Activated T-cell treated with anti-CD3 and anti-CD28 coated beads for 1 hour (primary cell): ENCODE measurements around the gene RAI1.

Source experiments
- DNase-seq: peaks from one replicate; pipeline ENCODE4 v3.0.0-alpha.2; 2020; ENCODE audit warnings: low read depth

The RAI1 gene

GRCh38 chr17:17766077-17766743, 85.0 kb downstream of the RAI1 start:
- DNase-seq: no peak

- DNase-seq: no peak
These were observed 85.5 kb downstream of the RAI1 start for GRCh38 chr17:17766744-17767120.

GRCh38 chr17:17767154-17767869, 86.1 kb downstream of the RAI1 start:
- no peak for DNase-seq

- DNase-seq: no peak
These were observed 86.7 kb downstream of the RAI1 start for GRCh38 chr17:17767887-17768418.

- DNase-seq: no peak
These were observed 87.3 kb downstream of the RAI1 start for GRCh38 chr17:17768424-17769088.

GRCh38 chr17:17769869-17770631, 88.8 kb downstream of the RAI1 start:
- no peak for DNase-seq

GRCh38 chr17:17770632-17771044, 89.4 kb downstream of the RAI1 start:
- DNase-seq: no peak

GRCh38 chr17:17771498-17772201, 90.4 kb downstream of the RAI1 start:
- DNase-seq: no peak

GRCh38 chr17:17772231-17772630, 91.0 kb downstream of the RAI1 start:
- DNase-seq: no peak

- no peak for DNase-seq
These were observed 93.0 kb downstream of the RAI1 start for GRCh38 chr17:17774009-17774881.

GRCh38 chr17:17776889-17777288, 95.6 kb downstream of the RAI1 start:
- no peak for DNase-seq

GRCh38 chr17:17778308-17779014, 97.2 kb downstream of the RAI1 start:
- DNase-seq: no peak

GRCh38 chr17:17779015-17779611, 97.9 kb downstream of the RAI1 start:
- no peak for DNase-seq

GRCh38 chr17:17780922-17781590, 99.8 kb downstream of the RAI1 start:
- no peak for DNase-seq

GRCh38 chr17:17781591-17782496, 100.6 kb downstream of the RAI1 start:
- peak; percentile 11 for DNase-seq

- DNase-seq: no peak
These were observed 101.4 kb downstream of the RAI1 start for GRCh38 chr17:17782523-17783115.

- peak; percentile 35 for DNase-seq
These were observed 102.0 kb downstream of the RAI1 start for GRCh38 chr17:17783116-17783824.
